ENCODE results near the gene MALRD1.

- TF ChIP-seq POLR2A (IDR thresholded peaks at IDR 0.05; ENCODE audit: low read depth, low read length), result no peak
- TF ChIP-seq POLR2AphosphoS5 (IDR thresholded peaks at IDR 0.05; ENCODE audit: low read depth, low read length), result no peak
- TF ChIP-seq POU2F2 (IDR thresholded peaks at IDR 0.05; ENCODE audit: low read depth, low read length), result no peak
- TF ChIP-seq SPI1 (IDR thresholded peaks at IDR 0.05; ENCODE audit: low read depth, low read length), result no peak
- no peak for TF ChIP-seq TAF1 (IDR thresholded peaks at IDR 0.05; ENCODE audit: low read depth, low read length)
- TF ChIP-seq PAX5 (IDR thresholded peaks at IDR 0.05; ENCODE audit: insufficient read depth, low read length, severe bottlenecking), result no peak
Observed at GRCh38 chr10:19620811-19621210, 572.2 kb downstream of the MALRD1 start.

Data from GM12891 (cell line).